ENCODE measurements around the gene ASIP. TPM values are rescaled to one million over a fixed set of nuclear protein-coding genes. Genes with fewer than 3 reads are reported as not detected.

Gene ASIP
- total RNA-seq, 1 experiment from 2014 or later = not detected

- intact Hi-C loops (cut with micrococcal nuclease; ENCODE audit: unreplicated experiment) = no loop called here
- ChIA-PET CTCF (no interaction called here), POLR2A (ENCODE audit: low non-redundant PET) (no interaction called here)
- no peak for TF ChIP-seq CTCF (conservative IDR thresholded peaks at IDR 0.05; ENCODE audit: low read depth, low read length)
- TF ChIP-seq EZH2 (IDR thresholded peaks at IDR 0.05; ENCODE audit: borderline replicate concordance, low read depth, low read length, poor library complexity, severe bottlenecking) = no peak
- no peaks in the 10 kb centered on the region for H3K4me1 ChIP-seq (ENCODE audit: insufficient read depth, low read length, poor library complexity, severe bottlenecking)
- H3K9me3 ChIP-seq (ENCODE audit: low read depth, low read length, poor library complexity, severe bottlenecking) = no peaks in the 10 kb centered on the region
- peaks cover 86% of the 10 kb centered on the region for H3K36me3 ChIP-seq (ENCODE audit: insufficient read depth, low read length, poor library complexity, severe bottlenecking)
- no peak overlapping the region for H3K27ac ChIP-seq (ENCODE audit: low read depth, low read length, poor library complexity, severe bottlenecking)
- DNase-seq (ENCODE audit: low spot score) = no peak
- H3K27me3 ChIP-seq (replicated peaks; ENCODE audit: insufficient read depth, low read depth, low read length, poor library complexity) = no peaks in the 10 kb centered on the region
- no peak overlapping the region for H3K4me3 ChIP-seq (ENCODE audit: low read depth, low read length, poor library complexity, severe bottlenecking)
- no TSS peak for BruUV-seq (replicated peaks)
Measured at GRCh38 chr20:34290471-34290870, 49.2 kb downstream of the ASIP start.

- intact Hi-C loops (cut with micrococcal nuclease; ENCODE audit: unreplicated experiment) = no loop called here
- H3K27me3 ChIP-seq (replicated peaks; ENCODE audit: insufficient read depth, low read depth, low read length, poor library complexity) = no peaks in the 10 kb centered on the region
- peaks cover 71% of the 10 kb centered on the region for H3K36me3 ChIP-seq (ENCODE audit: insufficient read depth, low read length, poor library complexity, severe bottlenecking)
- H3K4me3 ChIP-seq (ENCODE audit: low read depth, low read length, poor library complexity, severe bottlenecking) = no peak overlapping the region
- POLR2A ChIA-PET (ENCODE audit: low non-redundant PET) = no interaction called here
- H3K9me3 ChIP-seq (ENCODE audit: low read depth, low read length, poor library complexity, severe bottlenecking) = no peaks in the 10 kb centered on the region
- CTCF ChIA-PET = interaction anchor here (0.6 kb wide), 1 partner anchor 101 kb away, joined by 3 read pairs; no protein-coding TSS in a partner anchor
- no TSS peak for BruUV-seq (replicated peaks)
- TF ChIP-seq CTCF (conservative IDR thresholded peaks at IDR 0.05; ENCODE audit: low read depth, low read length) (no peak), EZH2 (IDR thresholded peaks at IDR 0.05; ENCODE audit: borderline replicate concordance, low read depth, low read length, poor library complexity, severe bottlenecking) (no peak)
- no peak overlapping the region for H3K27ac ChIP-seq (ENCODE audit: low read depth, low read length, poor library complexity, severe bottlenecking)
- no peaks in the 10 kb centered on the region for H3K4me1 ChIP-seq (ENCODE audit: insufficient read depth, low read length, poor library complexity, severe bottlenecking)
- no peak for DNase-seq (ENCODE audit: low spot score)
Measured at GRCh38 chr20:34292496-34292895, 51.3 kb downstream of the ASIP start.

- POLR2A ChIA-PET (ENCODE audit: low non-redundant PET) = no interaction called here
- TF ChIP-seq EZH2 (IDR thresholded peaks at IDR 0.05; ENCODE audit: borderline replicate concordance, low read depth, low read length, poor library complexity, severe bottlenecking) (no peak), CTCF (conservative IDR thresholded peaks at IDR 0.05; ENCODE audit: low read depth, low read length) (no peak)
- Histone ChIP-seq H3K27ac (ENCODE audit: low read depth, low read length, poor library complexity, severe bottlenecking) (no peak overlapping the region), H3K27me3 (replicated peaks; ENCODE audit: insufficient read depth, low read depth, low read length, poor library complexity) (no peaks in the 10 kb centered on the region), H3K36me3 (ENCODE audit: insufficient read depth, low read length, poor library complexity, severe bottlenecking) (peaks cover 65% of the 10 kb centered on the region), H3K4me3 (ENCODE audit: low read depth, low read length, poor library complexity, severe bottlenecking) (no peak overlapping the region), H3K4me1 (ENCODE audit: insufficient read depth, low read length, poor library complexity, severe bottlenecking) (no peaks in the 10 kb centered on the region), H3K9me3 (ENCODE audit: low read depth, low read length, poor library complexity, severe bottlenecking) (no peaks in the 10 kb centered on the region)
- CTCF ChIA-PET = interaction anchor here (0.6 kb wide), 1 partner anchor 102 kb away, joined by 3 read pairs; no protein-coding TSS in a partner anchor
- intact Hi-C loops (cut with micrococcal nuclease; ENCODE audit: unreplicated experiment) = no loop called here
- no peak for DNase-seq (ENCODE audit: low spot score)
- no TSS peak for BruUV-seq (replicated peaks)
Measured at GRCh38 chr20:34293119-34293518, 51.9 kb downstream of the ASIP start.

Data from A673 (cell line).